Measurements from ENCODE around the gene MAP3K7.

DNA sequence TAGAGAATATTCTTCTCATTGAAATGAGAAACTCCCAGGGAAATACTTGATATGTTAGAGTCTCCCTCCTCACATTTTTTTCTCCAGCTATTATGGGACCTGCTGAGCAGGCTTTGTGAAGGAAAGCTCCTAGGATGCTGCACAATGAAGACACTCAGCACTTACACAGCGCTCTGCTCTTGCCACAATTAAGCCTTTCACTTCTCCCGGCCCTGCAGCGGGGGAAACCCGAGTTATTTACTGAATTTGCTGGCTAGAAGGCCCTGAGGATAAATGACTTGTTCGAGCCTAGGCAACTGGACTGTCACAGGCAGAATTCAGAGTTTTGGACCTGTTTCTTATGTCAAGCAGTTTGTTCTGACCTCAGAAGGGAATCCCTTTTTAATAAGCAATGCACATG lies 102.0 kb downstream of the MAP3K7 start:
- no peak for TF ChIP-seq CTCF (IDR thresholded peaks at IDR 0.05; ENCODE audit: borderline replicate concordance, extremely low read depth, low read length, poor library complexity, severe bottlenecking)
- no peak for TF ChIP-seq EZH2 (IDR thresholded peaks at IDR 0.05; ENCODE audit: borderline replicate concordance, low read depth, low read length, severe bottlenecking)

Data from DND-41 (cell line).